Measurements from ENCODE around the gene RNU4-1. TPM values are rescaled to one million over a fixed set of nuclear protein-coding genes. Genes with fewer than 3 reads are reported as not detected.
"Not testable (repeated sequence)": the region's sequence is repeated elsewhere in the genome, so short reads cannot be mapped to it uniquely, and the experiment has no call there.

RNU4-1 gene
- total RNA-seq, 1 donor from 2014 or later, result 7,038 TPM

GRCh38 chr12:120260607-120261006, 32.4 kb downstream of the RNU4-1 start:
- no peaks in the 10 kb centered on the region for H3K27me3 Mint-ChIP-seq
- H3K27ac Mint-ChIP-seq, result peak overlapping the region; percentile 74
- H3K4me1 Mint-ChIP-seq (ENCODE audit: low read depth), result peaks cover 27% of the 10 kb centered on the region

GRCh38 chr12:120259418-120260202, 33.4 kb downstream of the RNU4-1 start:
- no peak for TF ChIP-seq CTCF (IDR thresholded peaks at IDR 0.05; ENCODE audit: unreplicated experiment)
- Mint-ChIP-seq H3K27me3 (no peaks in the 10 kb centered on the region), H3K9me3 (ENCODE audit: low read depth) (no peaks in the 10 kb centered on the region), H3K27ac (no peak overlapping the region), H3K4me1 (ENCODE audit: low read depth) (peaks cover 24% of the 10 kb centered on the region), H3K36me3 (ENCODE audit: insufficient read depth) (peaks cover 2% of the 10 kb centered on the region), H3K4me3 (ENCODE audit: low read depth) (no peak overlapping the region)
- no peak for DNase-seq (ENCODE audit: low spot score, unreplicated experiment)

More at GRCh38 chr12:120260607-120261006, 32.4 kb downstream of the RNU4-1 start:
- Mint-ChIP-seq H3K9me3 (ENCODE audit: low read depth) (no peaks in the 10 kb centered on the region), H3K36me3 (ENCODE audit: insufficient read depth) (no peaks in the 10 kb centered on the region), H3K4me3 (ENCODE audit: low read depth) (no peak overlapping the region)
- no peak for DNase-seq (ENCODE audit: low spot score, unreplicated experiment)
- TF ChIP-seq CTCF (IDR thresholded peaks at IDR 0.05; ENCODE audit: unreplicated experiment), result no peak

- Mint-ChIP-seq H3K4me3 (ENCODE audit: low read depth) (no peak overlapping the region), H3K27ac (peak overlapping the region; percentile 26), H3K4me1 (ENCODE audit: low read depth) (peaks cover 13% of the 10 kb centered on the region), H3K36me3 (ENCODE audit: insufficient read depth) (peaks cover 2% of the 10 kb centered on the region), H3K9me3 (ENCODE audit: low read depth) (no peaks in the 10 kb centered on the region), H3K27me3 (no peaks in the 10 kb centered on the region)
- no peak for TF ChIP-seq CTCF (IDR thresholded peaks at IDR 0.05; ENCODE audit: unreplicated experiment)
- DNase-seq (ENCODE audit: low spot score, unreplicated experiment), result no peak
Measured at GRCh38 chr12:120258323-120258896, 34.6 kb downstream of the RNU4-1 start.

GRCh38 chr12:120257041-120257821, 35.8 kb downstream of the RNU4-1 start:
- Mint-ChIP-seq H3K27ac (no peak overlapping the region), H3K4me1 (ENCODE audit: low read depth) (peaks cover 5% of the 10 kb centered on the region), H3K27me3 (no peaks in the 10 kb centered on the region), H3K9me3 (ENCODE audit: low read depth) (no peaks in the 10 kb centered on the region), H3K36me3 (ENCODE audit: insufficient read depth) (peaks cover 2% of the 10 kb centered on the region), H3K4me3 (ENCODE audit: low read depth) (no peak overlapping the region)
- DNase-seq (ENCODE audit: low spot score, unreplicated experiment), result no peak
- TF ChIP-seq CTCF (IDR thresholded peaks at IDR 0.05; ENCODE audit: unreplicated experiment), result no peak

GRCh38 chr12:120254809-120255208, 38.2 kb downstream of the RNU4-1 start:
- Mint-ChIP-seq H3K4me1 (ENCODE audit: low read depth) (peaks cover 4% of the 10 kb centered on the region), H3K4me3 (ENCODE audit: low read depth) (no peak overlapping the region), H3K27ac (peak overlapping the region; percentile 91), H3K27me3 (no peaks in the 10 kb centered on the region), H3K9me3 (ENCODE audit: low read depth) (no peaks in the 10 kb centered on the region), H3K36me3 (ENCODE audit: insufficient read depth) (peaks cover 2% of the 10 kb centered on the region)
- no peak for DNase-seq (ENCODE audit: low spot score, unreplicated experiment)
- no peak for TF ChIP-seq CTCF (IDR thresholded peaks at IDR 0.05; ENCODE audit: unreplicated experiment)

- not testable (repeated sequence) for H3K36me3 Mint-ChIP-seq (ENCODE audit: insufficient read depth); H3K4me1 Mint-ChIP-seq (ENCODE audit: low read depth); DNase-seq (ENCODE audit: low spot score, unreplicated experiment); H3K27me3 Mint-ChIP-seq; H3K9me3 Mint-ChIP-seq (ENCODE audit: low read depth); H3K4me3 Mint-ChIP-seq (ENCODE audit: low read depth); H3K27ac Mint-ChIP-seq
Measured at GRCh38 chr12:120253313-120253712, 39.7 kb downstream of the RNU4-1 start.

Measured in progenitor cell of endocrine pancreas (in vitro differentiated cells).